ENCODE measurements around the gene GFER. TPM values are rescaled to one million over a fixed set of nuclear protein-coding genes. Genes with fewer than 3 reads are reported as not detected.

The GFER gene
- total RNA-seq, 1 donor from 2014 or later = 19.7 TPM

GRCh38 chr16:1975432-1976215 lies 8.4 kb upstream of the GFER start:
- Mint-ChIP-seq H3K36me3 (ENCODE audit: low read depth) (peaks cover 16% of the 10 kb centered on the region), H3K9me3 (ENCODE audit: low read depth) (no peaks in the 10 kb centered on the region), H3K4me1 (ENCODE audit: low read depth) (peaks cover 24% of the 10 kb centered on the region), H3K4me3 (ENCODE audit: unreplicated experiment) (no peak overlapping the region), H3K27me3 (ENCODE audit: low read depth) (no peaks in the 10 kb centered on the region), H3K27ac (ENCODE audit: unreplicated experiment) (no peak overlapping the region)
- DNase-seq (ENCODE audit: low spot score) = no peak
- no peak for TF ChIP-seq CTCF (IDR thresholded peaks at IDR 0.05)

GRCh38 chr16:1976216-1976520 lies 7.8 kb upstream of the GFER start:
- Mint-ChIP-seq H3K27ac (ENCODE audit: unreplicated experiment) (no peak overlapping the region), H3K9me3 (ENCODE audit: low read depth) (no peaks in the 10 kb centered on the region), H3K27me3 (ENCODE audit: low read depth) (no peaks in the 10 kb centered on the region), H3K4me3 (ENCODE audit: unreplicated experiment) (no peak overlapping the region), H3K36me3 (ENCODE audit: low read depth) (peaks cover 16% of the 10 kb centered on the region), H3K4me1 (ENCODE audit: low read depth) (peaks cover 19% of the 10 kb centered on the region)
- no peak for TF ChIP-seq CTCF (IDR thresholded peaks at IDR 0.05)
- no peak for DNase-seq (ENCODE audit: low spot score)

GRCh38 chr16:1976951-1977874 lies 6.8 kb upstream of the GFER start:
- no peak for DNase-seq (ENCODE audit: low spot score)
- Mint-ChIP-seq H3K27me3 (ENCODE audit: low read depth) (no peaks in the 10 kb centered on the region), H3K4me1 (ENCODE audit: low read depth) (peaks cover 10% of the 10 kb centered on the region), H3K4me3 (ENCODE audit: unreplicated experiment) (no peak overlapping the region), H3K36me3 (ENCODE audit: low read depth) (peaks cover 16% of the 10 kb centered on the region), H3K27ac (ENCODE audit: unreplicated experiment) (no peak overlapping the region), H3K9me3 (ENCODE audit: low read depth) (no peaks in the 10 kb centered on the region)
- no peak for TF ChIP-seq CTCF (IDR thresholded peaks at IDR 0.05)

GRCh38 chr16:1977875-1978268 lies 6.1 kb upstream of the GFER start:
- TF ChIP-seq CTCF (IDR thresholded peaks at IDR 0.05) = no peak
- DNase-seq (ENCODE audit: low spot score) = no peak
- Mint-ChIP-seq H3K9me3 (ENCODE audit: low read depth) (no peaks in the 10 kb centered on the region), H3K4me1 (ENCODE audit: low read depth) (peaks cover 6% of the 10 kb centered on the region), H3K4me3 (ENCODE audit: unreplicated experiment) (no peak overlapping the region), H3K27ac (ENCODE audit: unreplicated experiment) (no peak overlapping the region), H3K36me3 (ENCODE audit: low read depth) (peaks cover 16% of the 10 kb centered on the region), H3K27me3 (ENCODE audit: low read depth) (no peaks in the 10 kb centered on the region)

GRCh38 chr16:1978476-1979120 lies 5.4 kb upstream of the GFER start:
- no peaks in the 10 kb centered on the region for H3K9me3 Mint-ChIP-seq (ENCODE audit: low read depth)
- TF ChIP-seq CTCF (IDR thresholded peaks at IDR 0.05) = no peak
- H3K36me3 Mint-ChIP-seq (ENCODE audit: low read depth) = peaks cover 16% of the 10 kb centered on the region
- no peak for DNase-seq (ENCODE audit: low spot score)
- no peak overlapping the region for H3K27ac Mint-ChIP-seq (ENCODE audit: unreplicated experiment)
- H3K27me3 Mint-ChIP-seq (ENCODE audit: low read depth) = no peaks in the 10 kb centered on the region
- H3K4me3 Mint-ChIP-seq (ENCODE audit: unreplicated experiment) = no peak overlapping the region
- H3K4me1 Mint-ChIP-seq (ENCODE audit: low read depth) = peaks cover 3% of the 10 kb centered on the region
